AG10803 (cell line): ENCODE results near the gene GHRH.
A peak's percentile ranks its signal among the peaks of the same experiment; 100 is the strongest.

Experiments used
- DNase-seq: peaks from one replicate; pipeline ENCODE4 v3.0.0; 2010; ENCODE audit warnings: low read depth
- H3K4me3 ChIP-seq: 2 replicates; pipeline ENCODE4 v1.5.1; 2011; ENCODE audit warnings: mild to moderate bottlenecking, low read length, control low read depth
- CTCF ChIP-seq: conservative IDR thresholded peaks from 2 replicates; pipeline ENCODE4 v1.5.1; 2011; ENCODE audit warnings: mild to moderate bottlenecking, low read length, control low read depth, inconsistent platforms

Gene GHRH

GRCh38 chr20:37240337-37241067 lies 21.1 kb downstream of the GHRH start:
- DNase-seq, result no peak
- no peak overlapping the region for H3K4me3 ChIP-seq
- no peak for TF ChIP-seq CTCF

- H3K4me3 ChIP-seq, result no peak overlapping the region
- peak; percentile 28 for DNase-seq
- no peak for TF ChIP-seq CTCF
Measured at GRCh38 chr20:37238935-37239451, 22.6 kb downstream of the GHRH start.

GRCh38 chr20:37238426-37238825 lies 23.2 kb downstream of the GHRH start:
- no peak for TF ChIP-seq CTCF
- no peak for DNase-seq
- no peak overlapping the region for H3K4me3 ChIP-seq

- no peak for TF ChIP-seq CTCF
- no peak for DNase-seq
- H3K4me3 ChIP-seq, result no peak overlapping the region
Measured at GRCh38 chr20:37237656-37238055, 24.0 kb downstream of the GHRH start.

- no peak for TF ChIP-seq CTCF
- DNase-seq, result no peak
Measured at GRCh38 chr20:37236462-37236861, 25.2 kb downstream of the GHRH start.

GRCh38 chr20:37235065-37235464 lies 26.5 kb downstream of the GHRH start:
- no peak for TF ChIP-seq CTCF
- H3K4me3 ChIP-seq, result no peak overlapping the region
- DNase-seq, result no peak

More at GRCh38 chr20:37236462-37236861, 25.2 kb downstream of the GHRH start:
- H3K4me3 ChIP-seq, result no peak overlapping the region

GRCh38 chr20:37234254-37234581 lies 27.4 kb downstream of the GHRH start:
- DNase-seq, result no peak
- H3K4me3 ChIP-seq, result no peak overlapping the region
- TF ChIP-seq CTCF, result no peak
